ENCODE data around the gene STK32B.

GRCh38 chr4:5373327-5373726 lies 322.0 kb downstream of the STK32B start:
- TF ChIP-seq CTCF (IDR thresholded peaks at IDR 0.05), result no peak
- TF ChIP-seq ZFX (IDR thresholded peaks at IDR 0.05; ENCODE audit: borderline replicate concordance), result no peak

Measured in 22Rv1 (cell line).